H4 (cell line): ENCODE data around the gene TMEM37. TPM values are rescaled to one million over a fixed set of nuclear protein-coding genes. Genes with fewer than 3 reads are reported as not detected.

ENCODE experiments used
- DNase-seq: peaks from one replicate; pipeline ENCODE4 v3.0.0-alpha.2; 2015; ENCODE audit warnings: low spot score
- total RNA-seq: library from RNA; depleted of rRNA; stranded (reverse); fragments of >200 nt; shearing (Covaris generic); gene quantifications from 2 replicates; pipeline ENCODE4 v1.2.3, GENCODE V29; 2014

Gene TMEM37
- total RNA-seq, 1 experiment from 2014 or later, result 1.5 TPM

- DNase-seq, result no peak
Observed at GRCh38 chr2:119417908-119418307, 13.7 kb upstream of the TMEM37 start.

GRCh38 chr2:119419065-119419464 lies 12.6 kb upstream of the TMEM37 start:
- no peak for DNase-seq

- DNase-seq, result no peak
Observed at GRCh38 chr2:119419803-119420508, 11.7 kb upstream of the TMEM37 start.

GRCh38 chr2:119421304-119421703 lies 10.3 kb upstream of the TMEM37 start:
- no peak for DNase-seq

- no peak for DNase-seq
Observed at GRCh38 chr2:119421741-119422140, 9.9 kb upstream of the TMEM37 start.

GRCh38 chr2:119422360-119423107 lies 9.1 kb upstream of the TMEM37 start:
- no peak for DNase-seq

- no peak for DNase-seq
Observed at GRCh38 chr2:119423108-119423444, 8.6 kb upstream of the TMEM37 start.

GRCh38 chr2:119423811-119424210 lies 7.8 kb upstream of the TMEM37 start:
- DNase-seq, result no peak

- no peak for DNase-seq
Observed at GRCh38 chr2:119424284-119425118, 7.2 kb upstream of the TMEM37 start.

GRCh38 chr2:119425119-119425405 lies 6.6 kb upstream of the TMEM37 start:
- DNase-seq, result no peak

- peak; percentile 27 for DNase-seq
Observed at GRCh38 chr2:119425620-119426395, 5.8 kb upstream of the TMEM37 start.

GRCh38 chr2:119426396-119426675 lies 5.3 kb upstream of the TMEM37 start:
- DNase-seq, result no peak

GRCh38 chr2:119426801-119427395 lies 4.8 kb upstream of the TMEM37 start:
- DNase-seq, result peak; percentile 27

GRCh38 chr2:119427756-119428155 lies 3.9 kb upstream of the TMEM37 start:
- DNase-seq, result no peak

GRCh38 chr2:119428488-119429224 lies 3.0 kb upstream of the TMEM37 start:
- no peak for DNase-seq

GRCh38 chr2:119429225-119429981 lies 2.3 kb upstream of the TMEM37 start:
- DNase-seq, result no peak

GRCh38 chr2:119430023-119430498 lies 1.6 kb upstream of the TMEM37 start:
- DNase-seq, result no peak

- DNase-seq, result no peak
Observed at GRCh38 chr2:119431976-119432850, 559 bp downstream of the TMEM37 start.

GRCh38 chr2:119432851-119433522 lies 1.3 kb downstream of the TMEM37 start:
- DNase-seq, result no peak
